Sigmoid colon (tissue), 7 donors: ENCODE results near the gene FKBP1B. TPM values are rescaled to one million over a fixed set of nuclear protein-coding genes. Genes with fewer than 3 reads are reported as not detected.
A peak's percentile ranks its signal among the peaks of the same experiment; 100 is the strongest.

Experiments used
- DNase-seq: peaks from one replicate; pipeline ENCODE4 v3.0.0-alpha.2; 2019
- H3K27ac ChIP-seq, 4 donors: fragments of 200-600 bp; sonication (generic); one replicate each; pipeline ENCODE4 v1.5.1; 2016 to 2019; ENCODE audit warnings: mild to moderate bottlenecking in 1 of 4
- H3K27me3 ChIP-seq, 3 donors: fragments of 200-600 bp; sonication (generic); one replicate each; pipeline ENCODE4 v1.5.1; 2019; ENCODE audit warnings: mild to moderate bottlenecking in 1 of 3
- H3K36me3 ChIP-seq, 4 donors: fragments of 200-600 bp; sonication (generic); one replicate each; pipeline ENCODE4 v1.5.1; 2016 to 2019
- H3K4me1 ChIP-seq, 4 donors: fragments of 200-600 bp; sonication (generic); one replicate each; pipeline ENCODE4 v1.5.1; 2017 to 2019
- H3K4me3 ChIP-seq, 4 donors: fragments of 200-600 bp; sonication (generic); one replicate each; pipeline ENCODE4 v1.5.1; 2017 to 2019; ENCODE audit warnings: mild to moderate bottlenecking in 2 of 4, moderate library complexity in 1 of 4
- H3K9me3 ChIP-seq, 4 donors: fragments of 200-600 bp in 3 of 4; sonication (generic) in 3 of 4; one replicate each; pipeline versions ENCODE4 v1.5.1 to v1.6.1; 2013 to 2019
- CTCF ChIP-seq, 4 experiments: fragments of 450-650 bp in 3 of 4; fragments of 200-600 bp in 1 of 4; IDR thresholded peaks; one replicate each; pipeline ENCODE4 v1.5.1; 2016 to 2019; ENCODE audit warnings: antibody characterized with exemption in 4 of 4, mild to moderate bottlenecking in 3 of 4, moderate library complexity in 2 of 4
- EP300 ChIP-seq, 4 donors: sonication (generic); formaldehyde crosslinking; IDR thresholded peaks; one replicate each; pipeline ENCODE4 v1.6.1; 2017; ENCODE audit warnings: antibody characterized with exemption in 4 of 4
- POLR2A ChIP-seq, 2 donors: fragments of 450-650 bp; IDR thresholded peaks; one replicate each; pipeline ENCODE4 v1.6.1; 2016; ENCODE audit warnings: antibody characterized with exemption in 2 of 2, mild to moderate bottlenecking in 2 of 2, moderate library complexity in 2 of 2
- POLR2AphosphoS5 ChIP-seq, 4 donors: sonication (generic); formaldehyde crosslinking; IDR thresholded peaks; one replicate each; pipeline ENCODE4 v1.6.1; 2017; ENCODE audit warnings: antibody characterized with exemption in 4 of 4
- WGBS, 2 donors: extraction: QIAGEN DNeasy Blood & Tissue Kit; methylation state at CpG; one replicate each; pipeline ENCODE4 v1.1.7; 2013; 5-methylcytosine and 5-hydroxymethylcytosine counted together
- intact Hi-C: fragments of 100-400 bp; cut with DNase I; formaldehyde crosslinking; loops from one replicate; pipeline ENCODE4 v1.15.1; 2023
- polyA plus RNA-seq, 3 donors: library from polyadenylated mRNA; stranded (reverse); fragments of 200-250 nt; gene quantifications; one replicate each; pipeline ENCODE4 v1.2.3, GENCODE V29; 2013
- total RNA-seq, 4 donors: library from RNA; depleted of rRNA; stranded (reverse); fragments of >200 nt; gene quantifications; one replicate each; pipeline ENCODE4 v1.1.0, GENCODE V29; 2016
- donor health status: healthy with polysubstance abuse.
- donor health status: Bipolar disorder and iron deficiency.
- donor health status: healthy.

FKBP1B gene
- total RNA-seq (1 to 10 TPM; 3.1 to 8.0 (median 5.7) TPM), polyA plus RNA-seq (10 to 100 TPM; 19.3 to 43.7 (median 30.6) TPM)

- intact Hi-C loops: loop anchor here (5.0 kb wide), 1 partner anchor 107 kb away; the partner anchor contains the start of gene UBXN2A
- H3K4me3 ChIP-seq: peak within 1 kb of the TSS; percentile 50 to 76 (median 74)
- no peaks in the 10 kb centered on the region for H3K36me3 ChIP-seq
- H3K4me1 ChIP-seq: peaks cover 0 to 41% (median 28%) of the 10 kb centered on the region in 4 donors
- peak within 1 kb of the TSS; percentile 47 to 64 (median 60) for H3K27ac ChIP-seq
- H3K9me3 ChIP-seq: no peaks in the 10 kb centered on the region
- peak; percentile 72 for DNase-seq
- no peaks in the 10 kb centered on the region for H3K27me3 ChIP-seq
- no peak for TF ChIP-seq POLR2A (IDR thresholded peaks at IDR 0.05)
- TF ChIP-seq POLR2AphosphoS5 (IDR thresholded peaks at IDR 0.05): peak in 1 of 4 donors; percentile 49
- WGBS, 2 donors: 1% methylated on average over 52 of the region's 52 CpGs
These were observed at the start of gene FKBP1B for GRCh38 chr2:24049485-24050021. Gene FKBP1B, plus strand, starts transcription at chr2:24049741. Its CDS starts 109 bp downstream, at chr2:24049850.

GRCh38 chr2:24007693-24008092 is 41.8 kb upstream of the FKBP1B start:
- TF ChIP-seq CTCF (IDR thresholded peaks at IDR 0.05): no peak
- no peak for TF ChIP-seq POLR2AphosphoS5 (IDR thresholded peaks at IDR 0.05)
- no peak for TF ChIP-seq EP300 (IDR thresholded peaks at IDR 0.05)
- TF ChIP-seq POLR2A (IDR thresholded peaks at IDR 0.05): no peak
- Histone ChIP-seq H3K36me3 (no peaks in the 10 kb centered on the region), H3K4me3 (no peak overlapping the region), H3K27ac (no peak overlapping the region), H3K9me3 (no peaks in the 10 kb centered on the region), H3K27me3 (peaks cover 13 to 37% (median 14%) of the 10 kb centered on the region in 3 donors), H3K4me1 (peaks cover 0 to 13% (median 11%) of the 10 kb centered on the region in 4 donors)
- DNase-seq: no peak
- intact Hi-C loops: no loop called here

- Histone ChIP-seq H3K4me3 (no peak overlapping the region), H3K4me1 (peaks cover 0 to 13% (median 11%) of the 10 kb centered on the region in 4 donors), H3K27me3 (peaks cover 13 to 40% (median 14%) of the 10 kb centered on the region in 3 donors), H3K36me3 (no peaks in the 10 kb centered on the region), H3K27ac (no peak overlapping the region), H3K9me3 (no peaks in the 10 kb centered on the region)
- 75 to 85% methylated on average over 13 of the region's 13 CpGs for WGBS, 2 donors
- no peak for DNase-seq
- TF ChIP-seq POLR2A (IDR thresholded peaks at IDR 0.05) (no peak), CTCF (IDR thresholded peaks at IDR 0.05) (no peak), EP300 (IDR thresholded peaks at IDR 0.05) (no peak), POLR2AphosphoS5 (IDR thresholded peaks at IDR 0.05) (no peak)
- intact Hi-C loops: no loop called here
These were observed 40.7 kb upstream of the FKBP1B start for GRCh38 chr2:24008672-24009366.

- Histone ChIP-seq H3K36me3 (no peaks in the 10 kb centered on the region), H3K4me1 (peaks cover 0 to 13% (median 11%) of the 10 kb centered on the region in 4 donors), H3K9me3 (no peaks in the 10 kb centered on the region), H3K27ac (no peak overlapping the region), H3K27me3 (peaks cover 13 to 40% (median 14%) of the 10 kb centered on the region in 3 donors), H3K4me3 (peak overlapping the region in 2 of 4 donors; percentile 46 to 51)
- DNase-seq: no peak
- TF ChIP-seq EP300 (IDR thresholded peaks at IDR 0.05): no peak
- no peak for TF ChIP-seq POLR2AphosphoS5 (IDR thresholded peaks at IDR 0.05)
- no peak for TF ChIP-seq CTCF (IDR thresholded peaks at IDR 0.05)
- no peak for TF ChIP-seq POLR2A (IDR thresholded peaks at IDR 0.05)
- intact Hi-C loops: no loop called here
- 61 to 72% methylated on average over 9 of the region's 9 CpGs for WGBS, 2 donors
These were observed 40.2 kb upstream of the FKBP1B start for GRCh38 chr2:24009367-24009679.

- no peaks in the 10 kb centered on the region for H3K36me3 ChIP-seq
- TF ChIP-seq CTCF (IDR thresholded peaks at IDR 0.05) (no peak), POLR2AphosphoS5 (IDR thresholded peaks at IDR 0.05) (no peak), POLR2A (IDR thresholded peaks at IDR 0.05) (no peak), EP300 (IDR thresholded peaks at IDR 0.05) (no peak)
- peaks cover 0 to 13% (median 11%) of the 10 kb centered on the region in 4 donors for H3K4me1 ChIP-seq
- no peak within 1 kb of the TSS for H3K27ac ChIP-seq
- peak within 1 kb of the TSS in 3 of 4 donors; percentile 37 to 51 (median 46) for H3K4me3 ChIP-seq
- intact Hi-C loops: no loop called here
- WGBS, 2 donors: 2 to 4% methylated on average over 75 of the region's 75 CpGs
- no peak for DNase-seq
- H3K27me3 ChIP-seq: peaks cover 13 to 40% (median 14%) of the 10 kb centered on the region in 3 donors
- H3K9me3 ChIP-seq: no peaks in the 10 kb centered on the region
These were observed 39.7 kb upstream of the FKBP1B start, which contains the start of gene MFSD2B for GRCh38 chr2:24009680-24010476. Gene MFSD2B, plus strand, starts transcription at chr2:24010085. Its CDS starts 12 bp downstream, at chr2:24010097.
